Eye (tissue), 1 donor: ENCODE results near the gene PKDCC.

Source experiments
- DNase-seq: peaks from one replicate; pipeline ENCODE4 v3.0.0-alpha.2; 2015

PKDCC gene

GRCh38 chr2:42047488-42048298 lies at the start of gene PKDCC:
Gene PKDCC, plus strand, starts transcription at chr2:42048021. Its CDS starts 179 bp downstream, at chr2:42048200.
- peak; percentile 92 for DNase-seq

- DNase-seq = peak; percentile 46
Measured at GRCh38 chr2:41998186-41999127, 49.4 kb upstream of the PKDCC start.

GRCh38 chr2:41999128-41999480 lies 48.7 kb upstream of the PKDCC start:
- no peak for DNase-seq

- no peak for DNase-seq
Measured at GRCh38 chr2:41999592-42000281, 48.1 kb upstream of the PKDCC start.

- peak; percentile 36 for DNase-seq
Measured at GRCh38 chr2:42001711-42002201, 46.1 kb upstream of the PKDCC start.

- DNase-seq = no peak
Measured at GRCh38 chr2:42007551-42007950, 40.3 kb upstream of the PKDCC start.

- DNase-seq = no peak
Measured at GRCh38 chr2:42008241-42008921, 39.4 kb upstream of the PKDCC start.

GRCh38 chr2:42009657-42010580 lies 37.9 kb upstream of the PKDCC start:
- no peak for DNase-seq

GRCh38 chr2:42010743-42011298 lies 37.0 kb upstream of the PKDCC start:
- DNase-seq = no peak

- DNase-seq = no peak
Measured at GRCh38 chr2:42012137-42012536, 35.7 kb upstream of the PKDCC start.

GRCh38 chr2:42012651-42013050 lies 35.2 kb upstream of the PKDCC start:
- no peak for DNase-seq

- no peak for DNase-seq
Measured at GRCh38 chr2:42013409-42013808, 34.4 kb upstream of the PKDCC start.

GRCh38 chr2:42021464-42021863 lies 26.4 kb upstream of the PKDCC start:
- DNase-seq = peak; percentile 60

- DNase-seq = peak; percentile 77
Measured at GRCh38 chr2:42025151-42025582, 22.7 kb upstream of the PKDCC start.

GRCh38 chr2:42026272-42026671 lies 21.5 kb upstream of the PKDCC start:
- DNase-seq = peak; percentile 36

GRCh38 chr2:42028571-42029148 lies 19.2 kb upstream of the PKDCC start:
- peak; percentile 49 for DNase-seq

- DNase-seq = no peak
Measured at GRCh38 chr2:42029171-42029570, 18.6 kb upstream of the PKDCC start.

GRCh38 chr2:42029639-42030199 lies 18.1 kb upstream of the PKDCC start:
- DNase-seq = no peak

GRCh38 chr2:42030200-42030759 lies 17.5 kb upstream of the PKDCC start:
- peak; percentile 95 for DNase-seq

- no peak for DNase-seq
Measured at GRCh38 chr2:42030829-42031228, 17.0 kb upstream of the PKDCC start.
